Left colon (tissue), 2 donors: Measurements from ENCODE around the gene PCDHGB1. TPM values are rescaled to one million over a fixed set of nuclear protein-coding genes. Genes with fewer than 3 reads are reported as not detected.
"Not testable (repeated sequence)": the region's sequence is repeated elsewhere in the genome, so short reads cannot be mapped to it uniquely, and the experiment has no call there.

Experiments
- ATAC-seq: fragments of 200-7000 bp; cut with Tn5 transposase; one replicate; pipeline ENCODE4 v1.9.1; 2020; ENCODE audit warnings: mild to moderate bottlenecking, moderate library complexity
- DNase-seq, 2 donors: peaks; one replicate each; pipeline ENCODE4 v3.0.0-alpha.2; 2020
- intact Hi-C, 2 donors: fragments of 100-400 bp; cut with DNase I in 1 of 2; cut with micrococcal nuclease in 1 of 2; formaldehyde crosslinking; loops; one replicate each; pipeline versions ENCODE4 v1.11.2 to v1.14.0; 2022; cut with DNase I, micrococcal nuclease
- total RNA-seq, 2 donors: library from RNA; stranded (reverse); fragmentation: NEBNext Ultra II Directional; extraction: Animal tissue kit (Norgen Biotek cat#: 25700); gene quantifications; one replicate each; pipeline ENCODE4 v1.2.1, GENCODE V29; 2021
- donor health status: DM: no; HTN: no; CAD: no.
- donor health status: DM: yes; HTN: yes; CAD: no.

PCDHGB1 gene
- total RNA-seq, 2 donors from 2014 or later = 0.79 to 1.1 TPM

GRCh38 chr5:141343242-141343952, 6.5 kb upstream of the PCDHGB1 start, which contains the start of gene PCDHGA3:
TSS of gene PCDHGA3 (plus strand) at chr5:141343829. CDS start at chr5:141344034, 205 bp downstream.
- no peak for DNase-seq
- intact Hi-C loops = loop anchor here in 1 of 2 donors (10.0 kb wide), 1 partner anchor 51 kb away; the partner anchor contains the start of genes PCDHGA8 and PCDHGB5
- ATAC-seq = no peak

GRCh38 chr5:141343953-141344463, 5.9 kb upstream of the PCDHGB1 start:
- no peak for DNase-seq
- no peak for ATAC-seq
- intact Hi-C loops = loop anchor here in 1 of 2 donors (10.0 kb wide), 1 partner anchor 51 kb away; the partner anchor contains the start of genes PCDHGA8 and PCDHGB5

GRCh38 chr5:141345327-141345726, 4.6 kb upstream of the PCDHGB1 start:
- DNase-seq (no peak), ATAC-seq (no peak)
- intact Hi-C loops = loop anchor here in 1 of 2 donors (10.0 kb wide), 1 partner anchor 49 kb away; the partner anchor contains the start of genes PCDHGA8 and PCDHGB5

GRCh38 chr5:141346017-141346416, 3.9 kb upstream of the PCDHGB1 start:
- not testable (repeated sequence) for ATAC-seq, DNase-seq
- intact Hi-C loops = loop anchor here in 1 of 2 donors (10.0 kb wide), 1 partner anchor 49 kb away; the partner anchor contains the start of genes PCDHGA8 and PCDHGB5

- intact Hi-C loops = no loop called here
- ATAC-seq (no peak), DNase-seq (no peak)
These were observed 1.7 kb downstream of the PCDHGB1 start for GRCh38 chr5:141351591-141351990.

DNA sequence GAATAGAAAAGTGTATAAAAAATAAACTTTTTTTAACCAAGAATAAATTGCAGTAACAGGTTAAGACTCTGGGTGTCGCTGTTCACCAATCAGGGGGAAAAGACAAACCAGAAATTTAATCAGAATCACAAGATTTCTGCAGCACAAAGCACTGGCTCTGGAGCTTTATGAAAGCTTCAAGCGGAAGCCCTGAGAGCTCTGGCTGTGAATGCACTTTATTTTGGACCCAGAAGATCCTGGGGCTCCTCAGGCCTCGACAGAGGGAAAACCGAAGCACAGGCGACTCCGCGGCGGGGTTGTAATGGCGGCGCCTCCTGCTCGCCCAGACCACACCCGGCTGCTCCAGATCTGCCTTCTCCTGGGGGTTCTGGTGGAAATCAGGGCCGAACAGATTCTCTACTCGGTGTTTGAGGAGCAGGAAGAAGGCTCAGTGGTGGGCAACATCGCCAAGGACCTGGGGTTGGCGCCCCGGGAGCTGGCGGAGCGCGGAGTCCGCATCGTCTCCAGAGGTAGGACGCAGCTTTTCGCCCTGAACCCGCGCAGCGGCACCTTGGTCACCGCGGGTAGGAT, 5.1 kb downstream of the PCDHGB1 start, which contains the start of gene PCDHGA4:
PCDHGA4 (plus strand) TSS at position 122 of the 570 bp plus-strand sequence; CDS start at position 209, 87 bp downstream.
- ATAC-seq (no peak), DNase-seq (no peak)
- intact Hi-C loops = no loop called here

DNA sequence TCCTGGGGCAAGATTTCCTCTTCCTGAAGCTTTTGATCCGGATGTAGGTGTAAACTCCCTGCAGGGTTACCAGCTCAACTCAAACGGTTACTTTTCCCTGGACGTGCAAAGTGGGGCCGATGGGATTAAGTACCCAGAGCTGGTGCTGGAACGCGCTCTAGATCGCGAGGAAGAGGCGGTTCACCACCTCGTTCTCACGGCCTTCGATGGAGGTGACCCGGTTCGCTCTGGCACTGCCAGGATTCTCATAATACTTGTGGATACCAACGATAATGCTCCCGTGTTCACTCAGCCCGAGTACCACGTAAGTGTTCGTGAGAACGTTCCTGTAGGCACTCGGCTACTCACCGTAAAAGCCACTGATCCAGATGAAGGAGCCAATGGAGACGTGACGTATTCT, 5.7 kb downstream of the PCDHGB1 start:
- no peak for ATAC-seq
- intact Hi-C loops = no loop called here
- DNase-seq = no peak

DNA sequence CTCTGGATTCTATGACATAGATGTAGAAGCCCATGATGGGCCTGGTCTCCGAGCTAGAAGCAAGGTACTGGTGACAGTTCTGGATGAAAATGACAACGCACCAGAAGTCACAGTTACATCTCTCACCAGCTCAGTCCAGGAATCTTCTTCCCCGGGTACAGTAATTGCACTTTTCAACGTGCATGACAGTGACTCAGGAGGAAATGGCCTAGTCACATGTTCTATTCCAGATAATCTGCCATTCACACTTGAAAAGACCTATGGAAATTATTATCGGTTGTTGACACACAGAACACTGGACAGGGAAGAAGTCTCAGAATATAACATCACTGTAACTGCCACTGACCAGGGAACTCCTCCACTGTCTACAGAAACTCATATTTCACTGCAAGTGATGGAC, 6.2 kb downstream of the PCDHGB1 start:
- ATAC-seq (no peak), DNase-seq (no peak)
- intact Hi-C loops = no loop called here

GRCh38 chr5:141356950-141357349, 7.1 kb downstream of the PCDHGB1 start:
- intact Hi-C loops = no loop called here
- DNase-seq = no peak
- no peak for ATAC-seq

GRCh38 chr5:141359790-141360426, 10.0 kb downstream of the PCDHGB1 start, which contains the start of gene PCDHGB2:
TSS of gene PCDHGB2 (plus strand) at chr5:141359994. CDS start at chr5:141360136, 142 bp downstream.
- intact Hi-C loops = no loop called here
- ATAC-seq = peak; percentile 35
- DNase-seq = no peak

DNA sequence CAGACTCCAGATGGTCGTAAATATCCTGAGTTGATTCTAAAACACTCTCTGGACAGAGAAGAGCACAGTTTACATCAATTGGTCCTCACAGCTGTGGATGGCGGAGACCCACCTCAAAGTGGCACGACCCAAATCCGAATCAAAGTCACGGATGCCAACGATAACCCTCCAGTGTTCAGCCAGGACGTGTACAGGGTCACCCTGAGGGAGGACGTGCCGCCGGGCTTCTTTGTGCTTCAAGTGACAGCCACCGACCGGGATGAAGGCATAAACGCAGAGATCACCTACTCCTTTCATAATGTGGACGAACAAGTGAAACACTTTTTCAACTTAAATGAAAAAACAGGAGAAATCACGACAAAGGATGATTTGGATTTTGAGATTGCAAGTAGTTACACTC, 10.8 kb downstream of the PCDHGB1 start:
- intact Hi-C loops = no loop called here
- DNase-seq = no peak
- no peak for ATAC-seq

DNA sequence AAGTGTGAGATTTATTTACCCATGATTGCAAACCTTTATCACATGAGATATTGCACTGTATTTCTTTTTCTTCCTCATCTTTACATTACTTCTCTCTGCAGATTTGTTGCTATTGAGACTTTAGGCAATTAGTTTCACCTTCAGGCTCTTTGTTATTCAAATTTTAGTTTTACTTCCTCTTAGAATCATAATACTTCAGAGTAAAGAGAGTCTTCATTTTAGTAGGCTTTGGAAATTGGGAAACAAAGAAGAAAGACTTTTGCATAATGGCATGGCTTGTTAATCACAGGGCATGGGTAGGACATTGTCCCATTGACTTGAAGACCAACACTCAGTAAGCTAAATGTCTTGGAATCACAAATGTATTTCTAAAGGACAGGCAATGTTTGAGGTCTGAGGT, 12.8 kb downstream of the PCDHGB1 start:
- ATAC-seq (no peak), DNase-seq (no peak)
- intact Hi-C loops = no loop called here

DNA sequence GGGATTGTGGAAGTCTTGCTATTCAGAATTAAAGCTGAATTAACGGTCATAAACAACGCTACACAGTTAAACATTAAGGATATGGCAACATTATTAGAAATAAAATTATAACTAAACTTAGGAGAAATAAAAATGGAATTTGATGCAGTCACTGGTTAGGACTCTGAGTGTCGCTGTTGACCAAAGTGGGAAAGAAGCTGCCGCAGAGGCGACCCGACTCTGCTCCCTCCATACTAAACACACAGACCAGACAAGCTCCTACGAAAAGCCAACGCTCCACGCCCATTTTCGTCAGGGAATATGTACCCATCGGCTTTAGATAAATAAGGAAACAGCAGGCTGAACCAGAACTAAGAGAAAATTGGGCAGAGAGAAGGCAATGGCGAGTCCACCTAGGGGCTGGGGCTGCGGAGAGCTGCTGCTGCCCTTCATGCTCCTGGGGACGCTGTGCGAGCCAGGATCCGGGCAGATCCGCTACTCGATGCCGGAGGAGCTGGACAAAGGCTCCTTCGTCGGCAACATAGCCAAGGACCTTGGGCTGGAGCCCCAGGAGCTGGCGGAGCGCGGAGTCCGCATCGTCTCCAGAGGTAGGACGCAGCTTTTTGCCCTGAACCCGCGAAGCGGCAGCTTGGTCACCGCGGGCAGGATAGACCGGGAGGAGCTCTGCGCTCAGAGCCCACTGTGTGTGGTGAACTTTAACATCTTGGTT, 14.2 kb downstream of the PCDHGB1 start, which contains the start of gene PCDHGA5:
PCDHGA5 (plus strand) TSS at position 211 of the 709 bp plus-strand sequence; CDS start at position 380, 169 bp downstream.
- ATAC-seq (no peak), DNase-seq (no peak)
- intact Hi-C loops = no loop called here

GRCh38 chr5:141366016-141366896, 16.4 kb downstream of the PCDHGB1 start:
- intact Hi-C loops = no loop called here

DNA sequence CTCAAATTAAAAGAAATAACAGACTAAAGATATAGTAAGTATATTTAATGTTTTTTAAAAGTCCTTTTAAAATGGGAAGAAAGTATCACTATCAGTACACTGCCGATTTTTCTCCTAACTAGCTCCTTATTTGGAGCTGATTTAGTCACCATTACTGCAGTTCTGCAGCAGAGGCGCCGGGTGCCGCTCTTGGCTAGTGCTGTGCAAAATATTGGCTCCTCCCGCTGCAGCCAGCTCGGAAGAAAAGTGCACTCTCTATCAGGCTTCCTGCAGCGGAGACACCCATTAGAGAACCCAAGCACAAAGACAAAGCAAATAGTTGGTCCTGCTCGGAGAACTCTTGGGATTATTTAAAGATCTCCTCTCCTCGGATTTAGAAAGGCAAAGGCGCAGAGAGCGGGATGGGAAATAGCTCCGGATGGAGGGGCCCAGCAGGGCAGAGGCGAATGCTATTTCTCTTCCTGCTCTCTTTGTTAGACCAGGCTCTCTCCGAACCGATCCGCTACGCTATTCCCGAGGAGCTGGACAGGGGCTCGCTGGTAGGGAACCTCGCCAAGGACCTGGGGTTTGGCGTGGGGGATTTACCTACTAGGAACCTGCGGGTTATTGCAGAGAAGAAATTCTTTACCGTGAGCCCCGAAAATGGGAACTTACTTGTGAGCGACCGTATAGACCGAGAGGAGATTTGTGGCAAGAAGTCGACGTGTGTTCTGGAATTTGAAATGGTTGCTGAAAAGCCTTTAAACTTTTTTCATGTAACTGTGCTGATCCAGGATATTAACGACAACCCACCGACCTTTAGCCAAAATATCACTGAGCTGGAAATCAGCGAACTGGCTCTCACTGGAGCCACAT, 20.3 kb downstream of the PCDHGB1 start, which contains the start of gene PCDHGB3:
PCDHGB3 (plus strand) TSS at position 249 of the 855 bp plus-strand sequence; CDS start at position 402, 153 bp downstream.
- intact Hi-C loops = no loop called here
- DNase-seq = peak in 1 of 2 donors; percentile 41
- ATAC-seq = peak; percentile 71

More at GRCh38 chr5:141366016-141366896, 16.4 kb downstream of the PCDHGB1 start:
- no peak for DNase-seq
- no peak for ATAC-seq
